Stimulated activated CD4-positive, alpha-beta T cell treated with anti-CD3 and anti-CD28 coated beads, Interleukin-2, amount 100 ng/mL, for 24 hours (primary cell): ENCODE data around the gene SRGAP3.
"Not testable (repeated sequence)": the region's sequence is repeated elsewhere in the genome, so short reads cannot be mapped to it uniquely, and the experiment has no call there.

Source experiments
- DNase-seq, 2 donors: peaks; one replicate each; pipeline ENCODE4 v3.0.0-alpha.2; 2020

Gene SRGAP3

GRCh38 chr3:9109568-9109914 is 139.9 kb downstream of the SRGAP3 start:
- DNase-seq: no peak

- no peak for DNase-seq
Observed at GRCh38 chr3:9108876-9109567, 140.4 kb downstream of the SRGAP3 start.

- DNase-seq: no peak
Observed at GRCh38 chr3:9107738-9108137, 141.7 kb downstream of the SRGAP3 start.

- DNase-seq: no peak
Observed at GRCh38 chr3:9105421-9105820, 144.0 kb downstream of the SRGAP3 start.

GRCh38 chr3:9104121-9104520 is 145.3 kb downstream of the SRGAP3 start:
- DNase-seq: no peak

- DNase-seq: no peak
Observed at GRCh38 chr3:9102240-9102981, 147.0 kb downstream of the SRGAP3 start.

GRCh38 chr3:9101286-9101685 is 148.2 kb downstream of the SRGAP3 start:
- no peak for DNase-seq

- DNase-seq: no peak
Observed at GRCh38 chr3:9100513-9100894, 148.9 kb downstream of the SRGAP3 start.

GRCh38 chr3:9099702-9100512 is 149.5 kb downstream of the SRGAP3 start:
- no peak for DNase-seq

- DNase-seq: no peak
Observed at GRCh38 chr3:9098716-9099675, 150.4 kb downstream of the SRGAP3 start.

GRCh38 chr3:9097495-9097894 is 152.0 kb downstream of the SRGAP3 start:
- no peak for DNase-seq

- DNase-seq: no peak
Observed at GRCh38 chr3:9091486-9092235, 157.8 kb downstream of the SRGAP3 start.

- DNase-seq: no peak
Observed at GRCh38 chr3:9088441-9089353, 160.7 kb downstream of the SRGAP3 start.

- DNase-seq: no peak
Observed at GRCh38 chr3:9087831-9088413, 161.5 kb downstream of the SRGAP3 start.

GRCh38 chr3:9085428-9085827 is 164.0 kb downstream of the SRGAP3 start:
- DNase-seq: not testable (repeated sequence)

- DNase-seq: no peak
Observed at GRCh38 chr3:9081184-9081818, 168.1 kb downstream of the SRGAP3 start.

- no peak for DNase-seq
Observed at GRCh38 chr3:9080163-9080562, 169.3 kb downstream of the SRGAP3 start.

GRCh38 chr3:9079676-9080075 is 169.8 kb downstream of the SRGAP3 start:
- no peak for DNase-seq

GRCh38 chr3:9078561-9079240 is 170.7 kb downstream of the SRGAP3 start:
- DNase-seq: no peak
